ENCODE measurements around the gene BTBD9.

BTBD9 gene

DNA sequence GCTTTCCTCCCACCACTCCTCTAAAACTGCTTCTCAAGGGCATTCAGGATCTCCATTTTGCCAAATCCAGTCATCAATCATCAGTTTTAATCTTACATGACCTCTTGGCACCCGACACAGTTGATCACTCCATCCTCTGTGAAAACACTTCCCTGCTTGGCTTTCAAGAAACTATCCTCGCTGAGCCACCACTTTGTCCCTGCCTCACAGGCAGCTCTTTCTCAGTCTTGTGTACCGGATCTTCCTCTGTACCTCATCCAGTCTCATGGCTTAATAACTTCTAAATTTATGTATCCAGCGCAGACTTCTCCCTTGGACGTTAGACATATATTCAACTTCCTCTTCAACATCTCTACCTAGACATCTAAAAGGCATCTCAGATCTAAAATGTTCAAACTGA lies 89.9 kb downstream of the BTBD9 start:
- DNase-seq = no peak

DNA sequence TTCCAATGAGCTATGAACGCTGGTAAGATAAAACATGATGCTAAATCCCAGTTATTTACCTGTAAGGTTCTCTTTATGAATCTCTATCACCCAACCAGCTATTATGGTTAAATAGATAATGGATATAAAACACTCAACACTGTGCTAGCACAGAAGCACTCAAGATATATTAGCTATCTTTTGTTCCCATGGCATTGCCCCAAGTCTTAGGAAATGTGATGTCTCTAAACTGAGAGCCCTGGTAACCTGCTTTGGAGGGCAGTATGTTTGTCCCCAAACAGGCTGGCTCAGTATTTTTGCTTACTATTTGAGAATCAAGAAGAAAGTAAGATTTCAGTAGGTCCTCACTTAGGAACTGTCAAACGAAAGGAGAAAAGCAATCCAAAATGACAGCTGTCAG lies 90.5 kb downstream of the BTBD9 start:
- no peak for DNase-seq

DNA sequence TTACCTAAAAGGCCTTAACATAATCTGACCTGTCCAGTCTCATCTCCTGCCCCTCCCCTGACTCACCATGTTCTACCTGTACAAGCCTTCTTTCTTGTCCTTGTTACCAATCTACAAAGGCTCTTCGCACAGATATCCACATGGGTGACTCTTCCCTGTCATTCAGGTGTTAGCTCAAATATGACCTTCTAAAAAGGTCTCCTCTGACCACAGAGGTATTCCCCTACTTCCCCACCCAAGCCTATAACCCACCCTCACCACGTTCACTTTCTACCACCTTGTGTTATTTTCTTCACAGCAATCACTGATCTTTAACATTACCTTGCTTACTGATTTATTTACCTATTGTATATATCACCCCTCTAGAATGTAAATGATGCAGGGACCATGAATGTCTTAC lies 96.7 kb downstream of the BTBD9 start:
- no peak for DNase-seq

DNA sequence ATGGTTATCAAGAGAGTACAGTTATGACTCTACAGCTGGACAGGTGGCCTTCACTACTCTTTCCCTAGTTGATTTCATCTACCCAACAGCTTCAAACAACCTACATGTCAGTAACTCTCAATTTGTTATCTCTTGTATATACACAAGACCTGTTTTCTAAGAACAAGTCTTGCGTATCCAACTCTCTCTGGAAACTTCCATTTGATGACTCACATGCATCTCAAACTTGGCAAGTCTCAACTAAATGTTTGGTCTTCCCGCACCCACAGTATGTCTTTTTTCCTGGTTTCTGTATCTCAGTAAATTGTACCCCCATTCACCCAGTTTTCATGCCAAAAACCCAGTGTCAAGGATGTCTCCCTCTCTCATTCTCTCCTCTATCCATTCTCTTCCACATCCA lies 97.7 kb downstream of the BTBD9 start:
- DNase-seq = no peak

DNA sequence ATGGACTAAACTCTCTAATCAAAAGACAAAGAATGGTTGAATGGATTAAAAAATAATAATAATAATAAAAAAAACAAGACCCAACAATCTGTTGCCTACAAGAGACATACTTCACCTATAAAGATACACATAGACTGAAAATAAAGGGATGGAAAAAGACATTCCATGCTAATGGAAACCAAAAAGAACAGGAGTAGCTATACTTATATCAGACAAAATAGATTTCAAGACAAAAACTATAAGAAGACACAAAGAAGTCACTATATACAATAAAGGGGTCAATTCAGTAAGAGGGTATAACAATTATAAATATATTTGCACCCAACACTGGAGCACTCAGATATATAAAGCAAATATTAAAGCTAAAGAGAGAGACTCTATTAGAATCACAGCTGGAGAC lies 106.7 kb downstream of the BTBD9 start:
- DNase-seq = no peak

DNA sequence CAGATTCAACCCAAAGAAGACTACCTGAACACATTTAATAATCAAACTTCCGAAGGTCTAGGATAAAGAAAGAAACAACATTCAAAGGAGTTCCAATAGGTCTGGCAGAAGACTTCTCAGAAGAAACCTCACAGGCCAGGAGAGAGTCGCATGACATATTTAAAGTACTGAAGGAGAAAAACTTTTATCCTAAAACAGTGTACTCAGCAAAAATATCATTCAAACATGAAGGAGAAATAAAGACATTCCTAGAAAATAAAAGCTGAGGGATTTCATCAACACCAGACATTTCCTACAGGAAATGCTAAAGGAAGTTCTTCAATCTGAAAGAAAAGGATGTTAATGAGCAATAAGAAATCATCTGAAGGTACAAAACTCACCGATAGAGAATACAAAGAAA lies 108.6 kb downstream of the BTBD9 start:
- DNase-seq = no peak

DNA sequence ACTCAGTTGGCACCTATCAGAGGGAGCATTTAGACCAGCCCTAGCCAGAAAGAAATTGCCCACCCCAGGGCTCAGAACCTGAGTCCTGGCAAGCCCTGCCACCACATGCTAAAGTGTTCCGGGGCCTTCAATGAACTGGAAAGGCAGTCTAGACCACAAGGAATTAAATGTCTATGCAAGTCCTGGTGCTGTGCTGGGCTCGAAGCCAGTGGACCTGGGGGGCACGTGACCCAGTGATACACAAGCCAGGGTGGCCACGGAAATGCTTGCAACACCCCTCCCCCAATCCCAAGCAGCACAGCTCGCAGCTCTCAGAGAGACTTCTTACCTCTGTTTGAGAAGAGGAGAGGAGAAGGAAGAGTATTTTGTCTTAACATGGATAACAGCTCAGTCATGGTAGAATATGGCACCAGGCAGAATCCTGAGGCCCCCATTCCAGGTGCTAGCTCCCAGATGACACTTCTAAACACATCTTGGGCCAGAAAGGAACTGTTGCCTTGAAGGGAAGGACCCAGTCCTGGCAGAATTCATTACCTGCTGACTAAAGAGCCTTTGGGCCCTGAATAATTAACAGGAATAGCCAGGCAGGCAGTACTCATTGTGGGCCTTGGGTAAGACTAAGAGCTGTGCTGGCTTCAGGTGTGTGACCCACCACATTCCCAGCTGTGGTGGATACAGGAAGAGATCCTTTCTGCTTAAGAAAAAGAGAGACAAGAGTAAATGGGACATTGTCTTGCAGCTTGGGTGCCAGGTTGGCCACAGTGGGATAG lies 111.3 kb downstream of the BTBD9 start:
- DNase-seq = no peak

DNA sequence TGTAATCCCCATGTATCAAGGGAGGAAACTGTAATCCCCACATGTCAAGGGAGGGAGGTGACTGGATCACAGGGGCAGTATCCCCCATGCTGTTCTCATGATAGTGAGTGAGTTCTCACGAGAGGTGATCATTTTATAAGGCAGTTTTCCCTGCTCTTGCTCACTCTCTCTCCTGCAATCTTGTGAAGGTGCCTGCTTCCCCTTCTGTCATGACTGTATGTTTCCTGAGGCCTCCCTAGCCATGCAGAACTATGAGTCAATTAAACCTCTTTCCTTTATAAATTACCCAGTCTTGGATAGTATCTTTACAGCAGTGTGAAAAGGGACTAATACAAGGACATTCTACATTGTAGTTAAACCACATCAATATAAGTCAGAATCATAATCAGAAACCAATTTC lies 112.4 kb downstream of the BTBD9 start:
- DNase-seq = no peak

DNA sequence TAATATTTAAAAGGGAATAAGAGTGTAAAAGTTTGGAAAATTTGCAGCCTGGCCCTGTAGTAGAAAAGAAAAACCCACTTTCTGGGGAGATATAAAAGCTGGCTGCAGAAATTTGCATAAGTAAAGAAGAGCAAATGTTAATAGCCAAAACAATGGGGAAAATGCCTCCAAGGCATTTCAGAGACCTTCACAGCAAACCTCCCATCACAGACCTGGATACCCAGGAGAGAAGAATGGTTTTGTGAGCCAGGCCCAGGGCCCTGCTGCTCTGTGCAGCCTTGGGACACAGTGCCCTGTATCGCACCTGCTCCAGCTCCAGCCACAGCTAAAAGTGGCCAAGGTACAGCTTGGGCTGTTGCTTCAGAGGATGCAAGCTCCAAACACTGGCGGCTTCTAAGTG lies 113.8 kb downstream of the BTBD9 start:
- DNase-seq = no peak

DNA sequence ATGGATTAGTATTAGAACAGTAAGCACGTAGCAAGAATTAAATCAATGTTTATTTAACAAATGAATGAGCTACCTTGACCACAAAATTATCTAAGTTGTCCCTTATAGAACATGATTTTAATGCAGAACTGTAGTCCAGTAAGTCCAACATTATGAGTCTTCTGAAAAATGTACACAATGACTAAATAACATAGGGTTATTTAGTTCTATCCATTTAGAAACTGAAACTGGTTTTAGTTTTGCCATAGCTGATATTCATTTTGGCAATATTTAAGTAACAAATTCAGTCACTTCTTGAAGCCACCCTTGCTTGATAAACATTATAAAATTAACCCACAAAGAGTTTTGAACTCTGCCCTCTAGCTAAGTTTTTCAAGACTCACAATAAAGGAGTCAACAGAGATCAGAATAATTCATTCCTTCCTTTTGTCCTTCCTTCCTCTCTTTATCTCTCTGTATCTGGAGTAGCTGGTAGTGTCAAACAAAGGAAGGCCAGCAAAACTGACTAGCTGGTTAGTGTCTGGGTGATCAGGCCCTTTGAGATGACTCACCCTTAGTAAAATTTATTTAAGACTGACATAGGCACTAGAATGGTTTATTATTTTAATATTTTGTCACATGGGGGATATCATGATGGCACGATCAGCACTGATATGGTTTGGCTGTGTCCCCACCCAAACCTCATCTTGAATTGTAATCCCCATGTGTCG lies 115.1 kb downstream of the BTBD9 start:
- DNase-seq = no peak

DNA sequence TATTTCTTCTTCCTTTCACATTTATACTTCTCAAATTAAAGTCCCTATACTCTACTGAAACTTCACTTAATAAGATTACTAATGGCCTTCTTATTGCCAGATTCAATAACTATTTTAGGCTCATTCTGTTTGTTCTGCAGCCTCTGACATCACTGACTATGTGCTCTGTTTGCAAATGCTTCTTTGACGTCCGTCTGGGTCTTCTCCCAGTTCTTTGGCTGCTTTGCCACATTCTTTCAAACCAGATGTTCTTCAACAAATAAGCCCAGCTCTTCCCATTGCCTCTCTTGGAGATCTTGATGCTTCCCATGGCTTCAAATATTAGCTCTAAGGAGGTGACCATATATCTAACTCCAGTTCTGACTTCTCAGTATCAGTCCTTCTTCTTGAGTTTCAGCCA lies 117.4 kb downstream of the BTBD9 start:
- DNase-seq = no peak

DNA sequence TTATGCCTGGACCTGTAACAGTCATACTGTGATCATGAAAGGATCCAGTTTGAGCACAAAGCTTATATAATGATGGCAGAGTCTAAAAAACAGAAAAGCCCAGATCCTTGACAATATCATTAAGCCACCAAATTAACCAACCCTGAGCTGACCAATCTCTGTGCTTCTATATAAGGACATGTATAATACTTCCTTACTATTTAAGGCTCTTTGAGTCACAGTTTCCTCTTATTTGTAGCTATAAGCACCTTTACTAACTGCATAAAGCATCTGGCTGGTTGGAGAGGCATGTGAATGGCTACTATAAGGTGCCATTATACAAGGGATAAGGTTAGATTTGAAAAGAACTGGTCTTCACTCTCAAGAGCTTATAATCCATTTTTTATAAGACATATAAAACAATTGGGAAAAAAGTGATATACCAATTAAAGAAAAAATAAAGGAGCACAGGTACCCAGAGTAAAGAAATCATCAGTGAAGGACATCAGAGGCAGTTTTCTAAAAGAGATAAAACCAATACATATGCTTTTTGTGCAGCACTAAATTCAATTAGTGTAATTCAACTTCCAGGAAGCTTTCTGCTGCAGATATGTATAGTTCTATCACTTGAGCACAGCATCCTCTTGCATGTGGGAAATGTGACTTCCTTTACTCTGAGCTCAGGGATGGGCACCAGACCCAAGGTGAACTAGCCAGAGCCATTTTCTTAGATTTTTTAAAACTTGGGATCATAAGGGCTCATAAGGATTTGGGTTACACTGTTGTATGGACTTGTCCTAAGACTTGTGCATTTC lies 121.0 kb downstream of the BTBD9 start:
- no peak for DNase-seq

DNA sequence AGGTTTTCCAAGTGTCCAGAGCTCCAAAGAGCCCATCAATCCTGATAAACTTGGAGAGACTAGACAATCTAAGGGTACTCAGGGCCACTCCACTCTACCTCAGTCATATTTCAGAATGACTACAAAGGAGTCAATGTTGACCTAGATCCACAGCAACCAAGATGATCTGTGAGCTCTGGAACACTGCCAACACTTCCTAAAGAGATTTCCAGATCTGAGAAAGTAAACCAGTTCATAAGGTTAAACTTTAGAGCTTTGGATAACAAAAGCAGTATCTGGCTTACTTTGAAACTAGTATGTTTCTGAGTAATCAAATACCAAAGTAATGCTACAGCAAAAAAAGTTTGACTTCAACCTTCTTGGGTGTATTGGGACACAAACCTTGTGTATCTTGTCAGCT lies 122.7 kb downstream of the BTBD9 start:
- DNase-seq = no peak

DNA sequence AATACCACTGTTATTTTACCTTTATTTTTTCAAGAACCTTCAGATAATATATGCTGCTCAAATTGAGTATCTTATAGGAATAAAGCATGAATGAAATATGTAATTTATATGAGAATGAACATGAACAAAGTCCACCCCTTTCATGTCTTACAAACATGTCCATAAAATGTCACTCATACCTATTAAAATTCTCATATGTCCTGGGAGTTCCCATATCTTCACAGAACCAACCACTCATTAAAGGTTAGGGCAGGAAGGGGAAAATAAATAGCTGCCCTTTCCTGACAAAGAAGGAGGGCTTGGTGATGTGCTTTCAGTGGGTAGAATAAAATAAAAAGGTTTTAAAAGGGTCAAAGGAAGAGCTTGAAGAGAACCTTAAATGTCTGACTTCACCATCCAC lies 125.3 kb downstream of the BTBD9 start:
- no peak for DNase-seq

DNA sequence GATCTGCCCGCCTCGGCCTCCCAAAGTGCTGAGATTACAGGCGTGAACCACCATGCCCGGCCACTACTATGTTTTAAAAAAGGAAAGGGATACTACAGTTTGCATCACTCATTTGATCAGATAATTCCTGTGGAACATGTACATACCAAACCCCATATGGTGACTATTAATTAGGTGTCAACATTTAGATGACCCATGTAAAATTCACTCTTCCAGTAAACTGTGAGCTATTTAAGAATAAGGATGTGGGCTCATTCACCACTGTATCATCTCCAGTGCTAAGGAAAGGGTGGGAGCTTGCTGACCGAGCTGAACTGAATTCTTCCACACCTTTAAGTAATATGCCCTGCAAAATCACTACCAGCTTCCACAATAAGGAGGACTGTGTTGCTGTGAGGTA lies 127.5 kb downstream of the BTBD9 start:
- DNase-seq = no peak

DNA sequence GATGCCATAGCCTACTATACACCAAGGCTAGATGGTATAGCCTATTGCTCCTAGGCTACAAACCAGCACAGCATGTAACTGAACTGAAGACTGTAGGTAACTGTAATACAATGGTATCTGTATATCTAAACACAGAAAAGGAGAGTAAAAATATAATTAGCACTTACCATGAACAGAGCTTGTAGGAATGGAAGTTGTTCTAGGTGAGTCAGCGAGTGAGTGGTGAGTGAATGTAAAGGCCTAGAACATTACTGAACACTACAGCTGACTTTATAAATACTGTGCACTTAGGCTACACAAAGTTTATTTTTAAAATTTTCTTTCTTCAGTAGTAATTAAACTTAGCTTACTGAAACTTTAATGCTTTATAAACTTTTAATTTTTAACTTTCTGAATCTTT lies 129.5 kb downstream of the BTBD9 start:
- DNase-seq = no peak

DNA sequence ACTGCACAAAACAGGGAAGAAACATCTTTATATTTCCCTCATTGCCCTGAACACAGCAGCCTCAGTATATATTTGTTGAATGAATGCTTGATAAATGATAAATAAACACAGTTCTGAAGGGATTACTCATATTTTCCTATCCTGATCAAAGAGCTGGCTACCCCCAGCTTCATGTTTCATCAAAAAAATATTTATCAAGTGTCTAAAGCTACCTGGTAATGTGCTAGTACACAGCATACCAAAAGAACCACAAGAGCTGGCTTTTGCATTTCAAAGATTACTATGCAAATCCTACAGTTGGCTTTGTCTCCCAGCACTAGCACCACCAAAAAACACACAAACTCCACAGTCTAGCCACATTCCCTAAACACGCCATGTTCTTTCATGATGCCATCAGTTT lies 130.0 kb downstream of the BTBD9 start:
- no peak for DNase-seq

DNA sequence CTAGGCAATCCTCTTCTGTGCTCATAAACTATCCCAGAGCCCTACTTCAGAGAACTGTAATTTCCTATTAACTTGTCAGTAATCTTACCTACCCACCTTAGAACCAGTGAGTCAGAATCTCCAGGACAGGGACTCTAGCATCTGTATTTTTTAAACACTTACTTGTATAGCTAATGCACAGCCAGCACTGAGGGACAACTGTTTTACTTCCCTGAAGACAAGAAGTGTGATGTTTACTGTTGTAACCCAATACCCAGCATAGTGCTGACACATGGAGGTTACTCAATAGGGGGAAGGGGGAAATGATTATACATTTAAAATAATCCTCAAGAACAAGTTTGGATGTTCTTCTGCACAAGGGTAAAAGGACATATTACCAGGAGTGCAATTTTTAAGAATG lies 130.8 kb downstream of the BTBD9 start:
- DNase-seq = no peak

DNA sequence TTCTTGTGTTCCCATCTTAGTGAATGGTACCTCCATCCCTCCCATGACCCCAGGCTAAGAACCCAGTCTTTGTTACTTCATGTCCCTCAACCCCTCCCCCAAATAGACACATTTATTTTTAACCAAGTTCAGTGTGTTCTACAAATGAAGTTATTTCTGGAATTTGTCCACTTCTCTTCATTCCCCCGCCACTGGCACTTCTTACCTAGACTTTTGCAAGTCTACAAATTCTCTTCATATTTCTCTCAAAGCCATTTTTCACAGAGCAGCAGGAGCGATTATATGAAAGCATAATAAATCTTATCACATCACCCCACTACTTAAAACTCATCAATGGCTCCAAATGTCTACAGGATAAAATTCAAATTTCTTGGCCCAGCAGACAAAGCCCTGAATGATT lies 131.4 kb downstream of the BTBD9 start:
- no peak for DNase-seq

DNA sequence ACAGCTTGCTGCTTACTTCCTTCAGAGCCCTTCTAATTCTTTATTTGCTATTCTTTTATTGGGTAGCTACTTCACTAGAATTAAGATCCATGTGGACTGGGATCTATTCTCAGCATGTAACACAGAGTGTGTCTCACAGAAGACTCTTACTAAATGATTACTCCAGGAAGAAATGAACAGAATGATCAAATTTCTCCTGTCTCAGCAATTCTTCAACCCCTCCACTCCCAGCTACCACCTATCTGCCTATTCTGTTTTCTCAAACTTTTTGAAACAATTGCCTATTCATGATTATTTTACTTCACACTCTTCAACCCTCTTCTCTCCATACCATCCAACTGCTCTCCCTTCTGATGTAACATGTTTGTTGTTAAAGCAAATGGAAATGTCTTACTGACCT lies 132.6 kb downstream of the BTBD9 start:
- DNase-seq = no peak

DNA sequence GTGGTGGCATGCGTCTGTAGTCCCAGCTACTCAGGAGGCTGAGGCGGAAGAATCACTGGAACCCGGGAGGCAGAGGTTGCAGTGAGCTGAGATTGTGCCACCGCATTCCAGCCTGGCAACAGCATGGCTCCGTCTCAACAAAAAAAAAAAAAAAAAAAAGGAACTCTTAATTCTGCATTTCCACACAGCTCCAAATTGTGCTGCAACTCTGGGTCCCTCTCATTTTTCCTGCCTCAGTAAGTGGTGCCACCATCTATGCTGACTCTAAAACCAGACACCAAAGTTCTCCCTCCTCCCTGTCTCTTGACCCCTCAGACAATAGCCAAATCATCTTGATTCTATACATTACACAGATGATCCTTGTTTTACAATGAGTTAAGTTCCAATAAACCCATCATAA lies 133.9 kb downstream of the BTBD9 start:
- no peak for DNase-seq

DNA sequence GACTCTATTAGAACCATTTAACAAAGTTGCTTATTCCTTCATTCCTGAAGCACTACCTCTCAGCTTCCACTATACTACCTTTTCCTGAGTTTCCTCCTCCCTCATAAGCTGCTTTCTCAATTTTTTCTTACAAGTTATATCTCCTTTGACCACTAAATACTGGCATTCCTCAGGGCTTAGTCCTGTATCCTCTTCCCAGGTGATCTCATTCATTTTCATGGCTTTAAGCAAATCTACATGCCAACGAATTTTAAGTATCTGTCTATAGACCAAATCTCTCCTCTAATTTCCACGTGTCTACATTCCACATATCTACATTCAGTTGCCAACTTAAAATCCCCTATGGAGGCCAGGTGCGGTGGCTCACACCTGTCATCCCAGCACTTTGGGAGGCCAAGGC lies 134.7 kb downstream of the BTBD9 start:
- DNase-seq = no peak

DNA sequence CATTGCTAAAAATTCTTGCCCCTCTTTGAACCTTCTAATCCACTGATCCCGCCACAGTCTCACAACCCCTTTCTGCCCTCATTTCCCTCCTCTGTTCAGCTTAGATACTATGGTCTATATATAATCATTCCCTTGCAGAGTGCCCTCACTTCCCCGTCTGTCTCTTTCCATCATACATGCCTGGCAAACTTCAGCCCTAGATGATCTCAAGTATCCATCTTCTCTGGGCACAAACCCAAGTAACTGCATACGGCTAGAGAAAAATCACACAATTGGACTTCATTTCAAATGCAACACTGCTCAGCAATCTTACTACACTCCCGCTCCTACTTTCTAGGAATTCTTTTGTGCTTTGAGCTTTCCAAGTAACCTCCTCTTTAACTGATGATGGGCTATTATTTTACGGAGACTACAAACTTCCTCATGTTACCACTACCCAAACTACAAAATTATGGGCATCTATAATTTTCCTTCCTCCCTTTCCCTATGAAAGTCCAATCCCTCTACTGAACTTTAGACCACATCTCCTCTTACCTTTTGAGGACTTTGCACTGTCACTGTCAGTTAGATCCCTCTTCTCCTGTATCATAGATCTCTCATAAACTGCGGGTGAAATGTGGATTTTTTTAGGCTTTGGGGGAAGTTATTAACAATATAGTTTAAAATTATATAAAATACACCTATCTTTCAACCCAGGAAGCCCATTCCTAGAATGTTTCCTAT lies 135.6 kb downstream of the BTBD9 start:
- DNase-seq = no peak

All from stimulated activated CD4-positive, alpha-beta T cell treated with anti-CD3 and anti-CD28 coated beads, Interleukin-4, amount 100 ng/mL, for 4 hours (primary cell).